Measurements from ENCODE around the gene MTFR1L.

MTFR1L gene

GRCh38 chr1:25864434-25864833 lies 44.7 kb downstream of the MTFR1L start:
- DNase-seq = no peak

- DNase-seq = no peak
Observed at GRCh38 chr1:25866288-25866687, 46.5 kb downstream of the MTFR1L start.

- no peak for DNase-seq
Observed at GRCh38 chr1:25867210-25867991, 47.6 kb downstream of the MTFR1L start.

GRCh38 chr1:25869909-25870606 lies 50.3 kb downstream of the MTFR1L start:
- no peak for DNase-seq

GRCh38 chr1:25870614-25871013 lies 50.9 kb downstream of the MTFR1L start:
- no peak for DNase-seq

GRCh38 chr1:25871086-25871703 lies 51.4 kb downstream of the MTFR1L start:
- no peak for DNase-seq

GRCh38 chr1:25871704-25872494 lies 52.1 kb downstream of the MTFR1L start:
- no peak for DNase-seq

- DNase-seq = no peak
Observed at GRCh38 chr1:25872713-25873112, 53.0 kb downstream of the MTFR1L start.

GRCh38 chr1:25873120-25873519 lies 53.4 kb downstream of the MTFR1L start:
- no peak for DNase-seq

GRCh38 chr1:25874209-25874608 lies 54.5 kb downstream of the MTFR1L start:
- no peak for DNase-seq

- no peak for DNase-seq
Observed at GRCh38 chr1:25874635-25875153, 54.9 kb downstream of the MTFR1L start.

GRCh38 chr1:25875154-25875855 lies 55.6 kb downstream of the MTFR1L start, which contains the start of gene PAQR7:
Gene PAQR7 (minus strand): TSS chr1:25875708. CDS start chr1:25863839, 11,869 bp downstream.
- peak; percentile 45 for DNase-seq

GRCh38 chr1:25875856-25876692 lies 56.3 kb downstream of the MTFR1L start:
- no peak for DNase-seq

- no peak for DNase-seq
Observed at GRCh38 chr1:25876693-25877077, 56.9 kb downstream of the MTFR1L start.

GRCh38 chr1:25877155-25877554 lies 57.4 kb downstream of the MTFR1L start:
- DNase-seq = no peak

GRCh38 chr1:25878690-25879089 lies 58.9 kb downstream of the MTFR1L start:
- no peak for DNase-seq

- no peak for DNase-seq
Observed at GRCh38 chr1:25879675-25880074, 59.9 kb downstream of the MTFR1L start.

- no peak for DNase-seq
Observed at GRCh38 chr1:25880518-25880917, 60.8 kb downstream of the MTFR1L start.

- DNase-seq = no peak
Observed at GRCh38 chr1:25881266-25881665, 61.5 kb downstream of the MTFR1L start.
